ENCODE measurements around the gene MAP4K4.

GRCh38 chr2:101706819-101707177 is 9.3 kb downstream of the MAP4K4 start:
- TF ChIP-seq CTCF (conservative IDR thresholded peaks at IDR 0.05; ENCODE audit: low read length) (no peak), EZH2phosphoT487 (IDR thresholded peaks at IDR 0.05; ENCODE audit: borderline replicate concordance) (no peak)
